GM15510 (cell line): ENCODE measurements around the gene PPEF1.

ENCODE experiments used
- POLR2A ChIP-seq: IDR thresholded peaks from 3 replicates; pipeline ENCODE4 v1.6.1; 2011; ENCODE audit warnings: borderline replicate concordance; ENCODE audit not compliant: insufficient read length; ENCODE audit errors: extremely low read depth

PPEF1 gene

DNA sequence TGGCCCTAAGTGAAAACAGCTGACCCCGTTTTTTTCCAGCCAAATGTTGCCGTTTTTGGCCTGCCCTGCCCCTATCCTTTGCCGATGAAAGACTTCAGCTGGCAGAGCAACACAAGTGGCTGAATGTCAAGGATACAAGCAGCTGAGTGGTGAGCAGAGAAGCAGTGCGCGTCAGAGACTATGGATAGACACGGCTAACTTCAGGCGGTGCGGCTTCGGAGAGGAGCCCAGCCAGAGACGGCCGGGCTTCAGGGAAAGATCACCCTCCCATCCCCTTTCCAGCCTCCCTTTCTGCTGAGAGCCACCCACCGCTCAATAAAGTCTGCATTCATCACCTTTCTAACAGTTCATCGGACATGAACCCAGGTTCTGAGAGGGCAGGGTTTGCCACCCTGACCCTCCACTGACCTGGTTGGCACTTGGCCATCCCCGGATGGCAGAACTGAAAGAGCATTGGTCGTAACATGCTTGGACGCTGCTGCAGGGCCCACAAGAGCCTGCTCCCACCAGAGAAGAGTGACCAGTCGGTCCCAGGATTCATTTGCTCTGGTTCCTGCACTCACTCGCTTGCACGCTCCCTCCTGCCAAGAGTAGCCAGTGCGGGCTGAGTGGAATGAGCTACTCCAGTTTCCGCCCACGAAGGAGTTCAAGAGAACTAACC, 125.8 kb downstream of the PPEF1 start:
- TF ChIP-seq POLR2A, result no peak

- no peak for TF ChIP-seq POLR2A
Measured at GRCh38 chrX:18855919-18856644, 148.6 kb downstream of the PPEF1 start.

GRCh38 chrX:18856645-18856997, 149.2 kb downstream of the PPEF1 start:
- no peak for TF ChIP-seq POLR2A

DNA sequence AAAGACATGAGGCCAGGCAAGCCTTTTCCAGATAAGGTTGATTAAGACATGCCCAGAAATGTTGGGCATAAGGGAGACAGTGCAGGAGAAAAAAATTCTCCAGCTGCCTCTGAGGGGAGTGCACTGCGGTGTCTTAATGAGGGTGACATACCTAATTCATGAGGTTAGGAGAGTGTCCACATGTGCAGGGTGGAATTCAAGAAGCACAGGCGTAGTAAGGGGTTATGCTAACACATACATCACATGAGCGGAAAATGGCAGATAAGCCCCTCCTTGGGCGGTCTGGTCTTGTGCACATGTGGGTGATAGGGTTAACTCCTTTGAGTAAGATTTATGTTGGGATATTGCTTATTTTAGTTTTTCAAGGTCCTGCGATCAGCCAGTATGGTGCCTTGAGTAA, 154.1 kb downstream of the PPEF1 start:
- TF ChIP-seq POLR2A, result no peak

GRCh38 chrX:18864390-18864920, 157.0 kb downstream of the PPEF1 start:
- no peak for TF ChIP-seq POLR2A

DNA sequence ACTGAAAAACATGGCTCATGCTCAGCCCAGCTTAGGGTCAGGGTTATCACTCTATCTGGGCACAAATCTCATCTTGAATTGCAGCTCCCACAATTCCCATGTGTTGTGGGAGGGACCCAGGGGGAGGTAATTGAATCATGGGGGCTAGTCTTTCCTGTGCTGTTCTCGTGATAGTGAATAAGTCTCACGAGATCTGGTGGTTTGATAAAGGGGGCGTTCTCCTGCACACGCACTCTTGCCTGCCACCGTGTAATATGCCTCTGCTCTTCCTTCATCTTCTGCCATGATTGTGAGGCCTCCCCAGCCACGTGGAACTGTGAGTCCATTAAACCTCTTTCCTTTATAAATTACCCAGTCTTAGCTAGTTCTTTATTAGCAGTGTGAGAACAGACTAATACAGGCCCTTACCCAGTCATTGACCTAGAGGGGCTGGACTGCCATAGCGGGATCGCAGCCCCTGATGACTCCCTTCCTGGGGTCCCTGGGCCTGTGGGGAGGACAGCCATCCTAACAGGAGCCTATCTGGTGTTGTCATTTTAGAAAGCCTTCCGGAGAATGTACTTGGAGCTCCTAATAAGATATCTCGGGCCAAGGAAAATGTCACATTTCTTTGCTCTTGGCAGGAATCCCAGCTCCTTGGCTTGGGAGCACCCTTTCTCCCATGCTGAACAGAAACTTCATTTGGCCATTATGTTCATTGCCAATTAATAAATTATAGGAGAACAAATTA, 163.9 kb downstream of the PPEF1 start:
- TF ChIP-seq POLR2A, result no peak

- TF ChIP-seq POLR2A, result no peak
Measured at GRCh38 chrX:18871970-18872369, 164.5 kb downstream of the PPEF1 start.

- TF ChIP-seq POLR2A, result no peak
Measured at GRCh38 chrX:18872621-18873020, 165.2 kb downstream of the PPEF1 start.

DNA sequence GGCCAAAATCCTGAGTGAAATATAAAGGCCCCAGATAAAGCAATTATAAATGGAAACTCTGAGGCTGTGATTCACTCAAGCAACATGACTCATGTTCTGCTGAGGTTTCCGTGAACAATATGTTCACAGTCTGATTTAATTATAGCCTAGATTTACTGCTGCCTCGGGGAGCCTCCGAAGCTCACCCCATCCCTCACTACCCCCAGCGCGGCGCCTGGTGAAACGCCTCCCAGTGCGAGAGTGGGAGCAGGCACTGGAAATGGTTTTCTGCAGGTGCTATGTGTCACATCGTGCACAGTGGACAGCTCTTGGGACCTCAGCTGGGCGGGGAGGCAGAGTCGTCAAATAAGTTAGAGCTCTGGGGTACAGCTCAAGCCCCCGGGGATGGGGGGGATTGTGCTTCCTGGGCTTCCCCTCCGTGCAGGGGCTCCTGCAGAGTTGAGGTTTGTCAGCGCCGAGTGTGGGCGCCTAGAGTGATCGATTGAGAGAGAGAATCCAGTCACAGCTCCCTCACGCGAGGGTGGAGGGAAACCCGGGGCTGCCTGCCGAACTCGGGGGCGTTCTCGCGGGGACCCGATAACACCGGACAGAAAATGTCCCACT, 165.8 kb downstream of the PPEF1 start:
- no peak for TF ChIP-seq POLR2A

DNA sequence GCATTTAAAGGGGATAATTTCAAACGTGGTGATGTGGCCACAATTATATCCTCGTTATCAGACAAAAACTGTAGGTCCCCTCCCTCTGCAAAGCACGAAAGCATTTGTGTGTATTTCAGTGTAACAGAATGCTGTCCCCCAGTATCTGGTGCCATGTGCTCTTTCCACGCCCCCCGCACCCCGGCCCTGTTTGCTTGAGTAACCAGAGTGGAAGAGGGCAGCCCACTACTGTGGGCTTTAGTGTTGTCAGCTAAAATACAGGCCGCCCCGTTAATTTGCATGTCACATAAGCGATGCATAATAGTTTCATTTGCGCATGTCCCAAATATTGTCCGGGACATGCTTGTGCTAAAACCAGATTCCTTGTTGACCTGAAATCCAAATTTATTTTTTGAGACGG, 166.4 kb downstream of the PPEF1 start:
- no peak for TF ChIP-seq POLR2A

GRCh38 chrX:18874560-18875255, 167.3 kb downstream of the PPEF1 start:
- TF ChIP-seq POLR2A, result no peak

DNA sequence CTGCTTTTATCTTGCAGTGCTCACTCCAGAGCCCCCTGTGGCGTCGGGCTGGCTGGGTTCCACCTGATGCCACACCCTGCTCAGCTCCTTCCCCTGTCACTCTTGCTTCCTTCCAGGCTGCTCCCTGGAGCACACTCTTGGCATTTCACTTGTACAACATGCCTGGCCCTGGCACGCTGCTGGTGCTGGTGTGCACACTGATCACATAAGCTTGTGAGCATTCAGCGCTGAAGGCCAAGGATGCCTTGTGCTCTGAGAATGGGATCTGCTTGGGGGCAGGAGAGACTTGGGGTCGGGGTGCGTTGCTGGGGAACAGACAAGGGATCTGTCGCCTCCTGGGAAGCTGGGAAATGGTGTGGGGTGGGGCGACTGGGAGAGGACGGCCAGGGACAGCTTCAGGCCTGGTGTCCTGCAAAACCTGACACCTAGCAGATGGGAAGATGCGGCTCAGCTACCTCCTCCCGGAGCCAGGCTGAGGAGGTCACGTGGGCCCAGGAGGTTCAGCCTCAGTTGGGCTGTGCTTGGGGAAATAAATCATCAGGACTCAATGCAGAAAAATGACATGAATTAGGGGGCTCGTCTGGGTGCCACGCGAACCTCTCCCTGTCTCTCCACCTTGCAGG, 167.9 kb downstream of the PPEF1 start:
- TF ChIP-seq POLR2A, result no peak

DNA sequence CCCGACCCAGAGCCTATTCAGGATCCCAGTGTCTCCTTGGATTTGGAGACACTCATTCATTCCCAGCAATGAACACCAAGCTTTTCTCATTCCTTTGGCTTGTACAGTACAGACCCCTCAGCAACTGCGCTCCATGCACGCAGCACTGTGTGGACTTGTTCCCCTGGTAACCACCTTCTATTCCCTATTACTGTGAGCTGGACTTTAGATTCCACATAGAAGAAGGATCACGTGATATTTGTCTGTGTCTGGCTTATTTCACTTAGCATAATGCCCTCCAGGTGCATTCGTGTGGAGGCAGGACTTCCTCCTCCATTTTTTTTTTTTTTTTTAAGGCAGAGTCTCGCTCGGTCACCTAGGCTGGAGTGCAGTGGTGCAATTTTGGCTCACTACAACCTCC, 170.0 kb downstream of the PPEF1 start:
- no peak for TF ChIP-seq POLR2A
